Suprapubic skin (tissue), 4 donors: ENCODE results near the gene VSIR. TPM values are rescaled to one million over a fixed set of nuclear protein-coding genes. Genes with fewer than 3 reads are reported as not detected.

Experiments
- DNase-seq, 2 donors: peaks; one replicate each; pipeline ENCODE4 v3.0.0-alpha.2; 2019; ENCODE audit warnings: low spot score in 2 of 2
- H3K27ac ChIP-seq: fragments of 200-600 bp; sonication (generic); one replicate; pipeline ENCODE4 v1.5.1; 2019
- H3K27me3 ChIP-seq: fragments of 200-600 bp; sonication (generic); one replicate; pipeline ENCODE4 v1.5.1; 2019
- H3K36me3 ChIP-seq: fragments of 200-600 bp; sonication (generic); one replicate; pipeline ENCODE4 v1.5.1; 2019
- H3K4me1 ChIP-seq: fragments of 200-600 bp; sonication (generic); one replicate; pipeline ENCODE4 v1.5.1; 2019
- H3K4me3 ChIP-seq: fragments of 200-600 bp; sonication (generic); one replicate; pipeline ENCODE4 v1.5.1; 2019; ENCODE audit warnings: mild to moderate bottlenecking
- H3K9me3 ChIP-seq: fragments of 200-600 bp; sonication (generic); one replicate; pipeline ENCODE4 v1.5.1; 2019
- CTCF ChIP-seq, 2 donors: fragments of 200-600 bp in 1 of 2; fragments of 450-650 bp in 1 of 2; sonication (generic) in 1 of 2; IDR thresholded peaks; one replicate each; pipeline ENCODE4 v1.5.1; 2016 to 2019; ENCODE audit warnings: antibody characterized with exemption in 2 of 2, mild to moderate bottlenecking in 1 of 2, moderate library complexity in 1 of 2
- EP300 ChIP-seq: sonication (generic); formaldehyde crosslinking; IDR thresholded peaks from one replicate; pipeline ENCODE4 v1.6.1; 2017; ENCODE audit warnings: antibody characterized with exemption
- POLR2A ChIP-seq, 2 donors: fragments of 450-650 bp; IDR thresholded peaks; one replicate each; pipeline ENCODE4 v1.6.1; 2017; ENCODE audit warnings: antibody characterized with exemption in 2 of 2, mild to moderate bottlenecking in 2 of 2, moderate library complexity in 2 of 2
- POLR2AphosphoS5 ChIP-seq, 3 donors: sonication (generic); formaldehyde crosslinking; IDR thresholded peaks; one replicate each; pipeline ENCODE4 v1.6.1; 2017; ENCODE audit warnings: antibody characterized with exemption in 3 of 3
- WGBS: methylation state at CpG from one replicate; pipeline ENCODE4 v1.1.5; 2018; 5-methylcytosine and 5-hydroxymethylcytosine counted together
- total RNA-seq, 4 donors: library from RNA; depleted of rRNA; stranded (reverse); fragments of >200 nt; gene quantifications; one replicate each; pipeline ENCODE4 v1.1.0, GENCODE V29; 2016

Gene VSIR
- total RNA-seq, 4 donors from 2014 or later, result 16.3 to 50.7 (median 33.6) TPM

- Histone ChIP-seq H3K36me3 (no peaks in the 10 kb centered on the region), H3K27me3 (no peaks in the 10 kb centered on the region)
- WGBS, result 97% methylated on average over 6 of the region's 6 CpGs
These were observed 52.0 kb downstream of the VSIR start for GRCh38 chr10:71721313-71721712.

GRCh38 chr10:71720288-71720687 lies 53.0 kb downstream of the VSIR start:
- TF ChIP-seq POLR2A (IDR thresholded peaks at IDR 0.05) (no peak), EP300 (no peak), CTCF (IDR thresholded peaks at IDR 0.05) (no peak), POLR2AphosphoS5 (IDR thresholded peaks at IDR 0.05) (no peak)
- WGBS, result 87% methylated on average over 4 of the region's 4 CpGs
- H3K4me3 ChIP-seq, result no peak overlapping the region
- no peaks in the 10 kb centered on the region for H3K9me3 ChIP-seq
- no peaks in the 10 kb centered on the region for H3K36me3 ChIP-seq
- no peak for DNase-seq
- no peaks in the 10 kb centered on the region for H3K27me3 ChIP-seq
- peaks cover 39% of the 10 kb centered on the region for H3K4me1 ChIP-seq
- no peak overlapping the region for H3K27ac ChIP-seq

More at GRCh38 chr10:71721313-71721712, 52.0 kb downstream of the VSIR start:
- no peak for DNase-seq
- no peak overlapping the region for H3K4me3 ChIP-seq
- H3K4me1 ChIP-seq, result peaks cover 36% of the 10 kb centered on the region
- TF ChIP-seq EP300, result no peak
- TF ChIP-seq POLR2A (IDR thresholded peaks at IDR 0.05), result no peak
- no peak for TF ChIP-seq POLR2AphosphoS5 (IDR thresholded peaks at IDR 0.05)
- TF ChIP-seq CTCF (IDR thresholded peaks at IDR 0.05), result no peak
- H3K27ac ChIP-seq, result no peak overlapping the region
- no peaks in the 10 kb centered on the region for H3K9me3 ChIP-seq

GRCh38 chr10:71719464-71720201 lies 53.7 kb downstream of the VSIR start, which contains the start of gene C10orf105:
Gene C10orf105 (minus strand): TSS chr10:71719778. CDS start chr10:71716337, 3,441 bp downstream.
- Histone ChIP-seq H3K9me3 (no peaks in the 10 kb centered on the region), H3K4me3 (no peak within 1 kb of the TSS), H3K27ac (peak within 1 kb of the TSS; percentile 63), H3K36me3 (no peaks in the 10 kb centered on the region), H3K27me3 (no peaks in the 10 kb centered on the region), H3K4me1 (peaks cover 45% of the 10 kb centered on the region)
- no peak for DNase-seq
- 96% methylated on average over 5 of the region's 14 CpGs for WGBS
- TF ChIP-seq POLR2A (IDR thresholded peaks at IDR 0.05) (no peak), EP300 (no peak), POLR2AphosphoS5 (IDR thresholded peaks at IDR 0.05) (no peak), CTCF (IDR thresholded peaks at IDR 0.05) (no peak)

- no peaks in the 10 kb centered on the region for H3K27me3 ChIP-seq
- 63% methylated on average over 7 of the region's 7 CpGs for WGBS
- H3K4me3 ChIP-seq, result no peak overlapping the region
- peak in 1 of 2 donors; percentile 83 for DNase-seq
- no peaks in the 10 kb centered on the region for H3K9me3 ChIP-seq
- TF ChIP-seq EP300, result no peak
- no peak for TF ChIP-seq CTCF (IDR thresholded peaks at IDR 0.05)
- no peaks in the 10 kb centered on the region for H3K36me3 ChIP-seq
- H3K4me1 ChIP-seq, result peaks cover 51% of the 10 kb centered on the region
- H3K27ac ChIP-seq, result peak overlapping the region; percentile 63
These were observed 54.3 kb downstream of the VSIR start for GRCh38 chr10:71719042-71719441.

GRCh38 chr10:71718165-71718698 lies 55.1 kb downstream of the VSIR start:
- no peak for DNase-seq
- WGBS, result 73% methylated on average over 4 of the region's 10 CpGs
- TF ChIP-seq CTCF (IDR thresholded peaks at IDR 0.05), result no peak
- TF ChIP-seq EP300, result no peak
- Histone ChIP-seq H3K9me3 (no peaks in the 10 kb centered on the region), H3K4me3 (no peak overlapping the region), H3K4me1 (peaks cover 59% of the 10 kb centered on the region), H3K36me3 (no peaks in the 10 kb centered on the region), H3K27me3 (no peaks in the 10 kb centered on the region), H3K27ac (peak overlapping the region; percentile 52)
